ENCODE measurements around the gene RGS6. TPM values are rescaled to one million over a fixed set of nuclear protein-coding genes. Genes with fewer than 3 reads are reported as not detected.

RGS6 gene
- polyA plus RNA-seq, 3 donors, result not detected

DNA sequence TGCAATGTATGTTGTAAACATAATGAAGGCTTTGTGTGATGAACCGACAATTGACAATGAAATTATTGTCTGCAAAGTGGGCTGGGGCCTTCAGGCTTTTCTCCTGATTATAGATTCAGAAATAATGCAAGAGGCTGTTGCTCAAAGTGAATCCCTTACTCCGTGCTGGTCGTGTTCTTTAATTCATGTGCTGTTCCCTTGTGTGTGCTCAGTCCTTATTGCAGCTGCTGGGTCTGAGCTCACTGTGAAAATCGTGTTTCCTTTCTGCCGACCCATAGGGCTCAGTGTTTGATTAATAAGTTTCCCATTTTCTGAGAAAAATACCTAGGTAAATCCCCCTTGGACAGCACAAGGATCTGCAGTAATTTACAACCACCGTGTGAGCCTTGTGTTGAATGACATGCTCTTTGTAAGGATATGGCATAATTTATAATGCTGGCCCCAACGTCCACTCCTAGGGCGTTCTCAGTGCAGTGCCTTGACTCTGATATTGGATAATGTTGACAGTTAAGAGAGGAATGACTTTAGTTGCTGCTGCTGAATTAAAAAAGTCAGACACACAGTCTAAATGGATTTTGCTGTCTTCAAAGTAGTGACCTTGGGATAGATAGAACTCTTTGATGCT is 81.6 kb downstream of the RGS6 start:
- TF ChIP-seq, protein P1, sequence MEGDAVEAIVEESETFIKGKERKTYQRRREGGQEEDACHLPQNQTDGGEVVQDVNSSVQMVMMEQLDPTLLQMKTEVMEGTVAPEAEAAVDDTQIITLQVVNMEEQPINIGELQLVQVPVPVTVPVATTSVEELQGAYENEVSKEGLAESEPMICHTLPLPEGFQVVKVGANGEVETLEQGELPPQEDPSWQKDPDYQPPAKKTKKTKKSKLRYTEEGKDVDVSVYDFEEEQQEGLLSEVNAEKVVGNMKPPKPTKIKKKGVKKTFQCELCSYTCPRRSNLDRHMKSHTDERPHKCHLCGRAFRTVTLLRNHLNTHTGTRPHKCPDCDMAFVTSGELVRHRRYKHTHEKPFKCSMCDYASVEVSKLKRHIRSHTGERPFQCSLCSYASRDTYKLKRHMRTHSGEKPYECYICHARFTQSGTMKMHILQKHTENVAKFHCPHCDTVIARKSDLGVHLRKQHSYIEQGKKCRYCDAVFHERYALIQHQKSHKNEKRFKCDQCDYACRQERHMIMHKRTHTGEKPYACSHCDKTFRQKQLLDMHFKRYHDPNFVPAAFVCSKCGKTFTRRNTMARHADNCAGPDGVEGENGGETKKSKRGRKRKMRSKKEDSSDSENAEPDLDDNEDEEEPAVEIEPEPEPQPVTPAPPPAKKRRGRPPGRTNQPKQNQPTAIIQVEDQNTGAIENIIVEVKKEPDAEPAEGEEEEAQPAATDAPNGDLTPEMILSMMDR (IDR thresholded peaks at IDR 0.05), result no peak
- no peak overlapping the region for H3K4me3 Mint-ChIP-seq
- no peaks in the 10 kb centered on the region for H3K79me2 ChIP-seq (ENCODE audit: insufficient read depth, low read length)

DNA sequence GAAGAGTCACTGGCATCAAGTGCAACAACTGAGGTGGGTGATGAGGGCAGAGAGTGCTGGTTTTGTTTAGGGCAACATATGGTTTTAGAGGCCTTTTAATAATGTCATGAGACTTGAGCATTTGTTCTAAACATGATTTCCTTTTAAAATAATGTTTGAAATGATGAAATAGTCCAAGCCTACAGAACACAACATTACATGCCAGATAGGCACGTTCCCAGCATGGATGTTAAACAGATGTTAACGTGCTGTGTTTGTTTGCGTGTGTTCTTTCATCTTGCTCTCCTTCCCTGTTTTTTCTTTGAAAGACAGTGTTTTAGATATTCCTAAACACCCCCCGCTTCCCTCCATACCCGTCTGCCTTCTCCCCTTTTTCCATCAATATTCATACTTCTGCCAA is 82.3 kb downstream of the RGS6 start:
- no peak for DNase-seq
- Histone ChIP-seq H3K27ac (ENCODE audit: low read depth in 1 of 2, low read length in 2 of 2) (no peak overlapping the region), H4K20me1 (ENCODE audit: insufficient read depth, low read length) (no peaks in the 10 kb centered on the region), H3K9me3 (replicated peaks in 1 of 2; ENCODE audit: control insufficient read depth in 1 of 2, insufficient read depth in 1 of 2, low read length in 2 of 2) (no peaks in the 10 kb centered on the region), H3K4me1 (ENCODE audit: control insufficient read depth in 1 of 2, insufficient read depth in 2 of 2, low read length in 2 of 2) (no peaks in the 10 kb centered on the region), H3K27me3 (ENCODE audit: control insufficient read depth in 2 of 2, insufficient read depth in 2 of 2, low read length in 2 of 2) (no peaks in the 10 kb centered on the region), H3K4me3 (replicated peaks in 1 of 3; ENCODE audit: low read depth in 2 of 3, low read length in 3 of 3) (no peak overlapping the region), H3K4me2 (replicated peaks; ENCODE audit: extremely low read depth, low read length, poor library complexity, severe bottlenecking) (no peak overlapping the region), H3K79me2 (ENCODE audit: insufficient read depth, low read length) (no peaks in the 10 kb centered on the region), H2AFZ (ENCODE audit: insufficient read depth, low read depth, low read length, poor library complexity, severe bottlenecking) (no peak overlapping the region), H3K36me3 (replicated peaks in 1 of 2; ENCODE audit: control insufficient read depth in 1 of 2, insufficient read depth in 2 of 2, low read length in 2 of 2) (no peaks in the 10 kb centered on the region), H3K9ac (ENCODE audit: insufficient read depth, low read length, poor library complexity, severe bottlenecking) (no peak overlapping the region)
- TF ChIP-seq, protein P1 (IDR thresholded peaks at IDR 0.05), result no peak
- Mint-ChIP-seq H3K4me1 (no peaks in the 10 kb centered on the region), H3K27me3 (ENCODE audit: low read depth in 3 of 3) (peaks cover under 1 to 2% (median 2%) of the 10 kb centered on the region in 3 donors), H3K36me3 (no peaks in the 10 kb centered on the region), H3K4me3 (no peak overlapping the region), H3K9me3 (peaks cover 0 to 9% (median 3%) of the 10 kb centered on the region in 7 donors), H3K27ac (no peak overlapping the region)
- intact Hi-C loops (cut with micrococcal nuclease), result no loop called here
- 100% methylated on average over 1 of the region's 5 CpGs for WGBS (ENCODE audit: insufficient coverage)

More for the DNA sequence above, 81.6 kb downstream of the RGS6 start:
- no peak for DNase-seq
- no peak overlapping the region for H2AFZ ChIP-seq (ENCODE audit: insufficient read depth, low read depth, low read length, poor library complexity, severe bottlenecking)
- intact Hi-C loops (cut with micrococcal nuclease), result no loop called here
- no peaks in the 10 kb centered on the region for H3K9me3 ChIP-seq (replicated peaks in 1 of 2; ENCODE audit: control insufficient read depth in 1 of 2, insufficient read depth in 1 of 2, low read length in 2 of 2)
- H3K9ac ChIP-seq (ENCODE audit: insufficient read depth, low read length, poor library complexity, severe bottlenecking), result no peak overlapping the region
- Mint-ChIP-seq H3K9me3 (peaks cover 0 to 11% (median 3%) of the 10 kb centered on the region in 7 donors), H3K36me3 (no peaks in the 10 kb centered on the region), H3K27me3 (ENCODE audit: low read depth in 3 of 3) (peaks cover 0 to 2% (median 2%) of the 10 kb centered on the region in 3 donors), H3K4me1 (no peaks in the 10 kb centered on the region), H3K27ac (no peak overlapping the region)
- H3K27me3 ChIP-seq (ENCODE audit: control insufficient read depth in 2 of 2, insufficient read depth in 2 of 2, low read length in 2 of 2), result no peaks in the 10 kb centered on the region
- no peaks in the 10 kb centered on the region for H3K4me1 ChIP-seq (ENCODE audit: control insufficient read depth in 1 of 2, insufficient read depth in 2 of 2, low read length in 2 of 2)
- 90% methylated on average over 2 of the region's 8 CpGs for WGBS (ENCODE audit: insufficient coverage)
- H4K20me1 ChIP-seq (ENCODE audit: insufficient read depth, low read length), result no peaks in the 10 kb centered on the region
- no peaks in the 10 kb centered on the region for H3K36me3 ChIP-seq (replicated peaks in 1 of 2; ENCODE audit: control insufficient read depth in 1 of 2, insufficient read depth in 2 of 2, low read length in 2 of 2)
- no peak overlapping the region for H3K4me3 ChIP-seq (replicated peaks in 1 of 3; ENCODE audit: low read depth in 2 of 3, low read length in 3 of 3)
- no peak overlapping the region for H3K4me2 ChIP-seq (replicated peaks; ENCODE audit: extremely low read depth, low read length, poor library complexity, severe bottlenecking)
- no peak overlapping the region for H3K27ac ChIP-seq (ENCODE audit: low read depth in 1 of 2, low read length in 2 of 2)
